Smooth muscle cell (in vitro differentiated cells): Measurements from ENCODE around the gene RINL. TPM values are rescaled to one million over a fixed set of nuclear protein-coding genes. Genes with fewer than 3 reads are reported as not detected.

Source experiments
- DNase-seq: peaks from one replicate; lab custom pipeline; 2025; ENCODE audit not compliant: unreplicated experiment; lab: John Stamatoyannopoulos, UW
- H2AFZ ChIP-seq: fragments of 200-600 bp; sonication (generic); 2 replicates; pipeline ENCODE4 v1.6.0; 2016; ENCODE audit warnings: antibody characterized with exemption, low read depth, mild to moderate bottlenecking
- H3F3A ChIP-seq: fragments of 200-600 bp; sonication (generic); 2 replicates; pipeline ENCODE4 v1.6.0; 2017; ENCODE audit warnings: antibody characterized with exemption, low read depth
- H3K27ac ChIP-seq: fragments of 200-600 bp; sonication (generic); 2 replicates; pipeline ENCODE4 v1.5.1; 2016; ENCODE audit warnings: low read depth, mild to moderate bottlenecking
- H3K27me3 ChIP-seq: fragments of 200-600 bp; sonication (generic); 2 replicates; pipeline ENCODE4 v1.6.1; 2016; ENCODE audit warnings: low read depth, mild to moderate bottlenecking
- H3K36me3 ChIP-seq: fragments of 200-600 bp; sonication (generic); 2 replicates; pipeline ENCODE4 v1.5.1; 2016; ENCODE audit warnings: low read depth
- H3K4me1 ChIP-seq: fragments of 200-600 bp; sonication (generic); 2 replicates; pipeline ENCODE4 v1.5.1; 2016; ENCODE audit warnings: low read depth
- H3K4me2 ChIP-seq: fragments of 200-600 bp; sonication (generic); 2 replicates; pipeline ENCODE4 v1.6.0; 2016; ENCODE audit warnings: mild to moderate bottlenecking
- H3K4me3 ChIP-seq: fragments of 200-600 bp; sonication (generic); 2 replicates; pipeline ENCODE4 v1.5.1; 2016; ENCODE audit warnings: mild to moderate bottlenecking
- H3K79me2 ChIP-seq: fragments of 200-600 bp; sonication (generic); 2 replicates; pipeline ENCODE4 v1.6.0; 2016; ENCODE audit warnings: low read depth, mild to moderate bottlenecking
- H3K9ac ChIP-seq: fragments of 200-600 bp; sonication (generic); 2 replicates; pipeline ENCODE4 v1.6.0; 2016; ENCODE audit warnings: low read depth
- H3K9me3 ChIP-seq: fragments of 200-600 bp; sonication (generic); replicated peaks from 2 replicates; pipeline ENCODE4 v1.5.1; 2016; ENCODE audit warnings: low read depth
- H4K20me1 ChIP-seq: fragments of 200-600 bp; sonication (generic); 2 replicates; pipeline ENCODE4 v1.6.0; 2016; ENCODE audit warnings: low read depth
- WGBS: methylation state at CpG from one replicate; pipeline ENCODE4 v1.1.7; 2016; ENCODE audit warnings: low lambda C conversion rate; 5-methylcytosine and 5-hydroxymethylcytosine counted together
- polyA plus RNA-seq: library from polyadenylated mRNA; unstranded; fragments of >200 nt; fragmentation: Nextera tagmentation; extraction: Ambion mirVana; gene quantifications from 2 replicates; pipeline ENCODE4 v1.2.1, GENCODE V29; 2016
- total RNA-seq: library from RNA; depleted of rRNA; stranded (reverse); fragments of >200 nt; gene quantifications from 2 replicates; pipeline ENCODE4 v1.2.3, GENCODE V29; 2014
- TF ChIP-seq, protein P1 (sequence below): fragments of 200-600 bp; sonication (generic); IDR thresholded peaks from 2 replicates; pipeline ENCODE4 v1.5.1; 2017; ENCODE audit warnings: borderline replicate concordance, mild to moderate bottlenecking, antibody characterized with exemption; ENCODE audit not compliant: insufficient read depth, poor library complexity, severe bottlenecking

RINL gene
- total and polyA plus RNA-seq, 2 experiments from 2014 or later: 2.0 to 3.0 TPM

GRCh38 chr19:38848299-38849146, 29.6 kb downstream of the RINL start:
- H3K9me3 ChIP-seq: no peaks in the 10 kb centered on the region
- H3K4me1 ChIP-seq: peaks cover 16% of the 10 kb centered on the region
- peaks cover 55% of the 10 kb centered on the region for H3K79me2 ChIP-seq
- H3K9ac ChIP-seq: peak overlapping the region; percentile 99
- H3K27me3 ChIP-seq: no peaks in the 10 kb centered on the region
- peak overlapping the region; percentile 95 for H3K4me2 ChIP-seq
- H2AFZ ChIP-seq: no peak overlapping the region
- DNase-seq: no peak
- H3K36me3 ChIP-seq: peaks cover 24% of the 10 kb centered on the region
- peaks cover 57% of the 10 kb centered on the region for H4K20me1 ChIP-seq
- 19% methylated on average over 22 of the region's 22 CpGs for WGBS
- peak overlapping the region; percentile 98 for H3K4me3 ChIP-seq
- H3K27ac ChIP-seq: peak overlapping the region; percentile 100
- TF ChIP-seq, protein P1, sequence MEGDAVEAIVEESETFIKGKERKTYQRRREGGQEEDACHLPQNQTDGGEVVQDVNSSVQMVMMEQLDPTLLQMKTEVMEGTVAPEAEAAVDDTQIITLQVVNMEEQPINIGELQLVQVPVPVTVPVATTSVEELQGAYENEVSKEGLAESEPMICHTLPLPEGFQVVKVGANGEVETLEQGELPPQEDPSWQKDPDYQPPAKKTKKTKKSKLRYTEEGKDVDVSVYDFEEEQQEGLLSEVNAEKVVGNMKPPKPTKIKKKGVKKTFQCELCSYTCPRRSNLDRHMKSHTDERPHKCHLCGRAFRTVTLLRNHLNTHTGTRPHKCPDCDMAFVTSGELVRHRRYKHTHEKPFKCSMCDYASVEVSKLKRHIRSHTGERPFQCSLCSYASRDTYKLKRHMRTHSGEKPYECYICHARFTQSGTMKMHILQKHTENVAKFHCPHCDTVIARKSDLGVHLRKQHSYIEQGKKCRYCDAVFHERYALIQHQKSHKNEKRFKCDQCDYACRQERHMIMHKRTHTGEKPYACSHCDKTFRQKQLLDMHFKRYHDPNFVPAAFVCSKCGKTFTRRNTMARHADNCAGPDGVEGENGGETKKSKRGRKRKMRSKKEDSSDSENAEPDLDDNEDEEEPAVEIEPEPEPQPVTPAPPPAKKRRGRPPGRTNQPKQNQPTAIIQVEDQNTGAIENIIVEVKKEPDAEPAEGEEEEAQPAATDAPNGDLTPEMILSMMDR: no peak
- H3F3A ChIP-seq: peaks cover 25% of the 10 kb centered on the region

DNA sequence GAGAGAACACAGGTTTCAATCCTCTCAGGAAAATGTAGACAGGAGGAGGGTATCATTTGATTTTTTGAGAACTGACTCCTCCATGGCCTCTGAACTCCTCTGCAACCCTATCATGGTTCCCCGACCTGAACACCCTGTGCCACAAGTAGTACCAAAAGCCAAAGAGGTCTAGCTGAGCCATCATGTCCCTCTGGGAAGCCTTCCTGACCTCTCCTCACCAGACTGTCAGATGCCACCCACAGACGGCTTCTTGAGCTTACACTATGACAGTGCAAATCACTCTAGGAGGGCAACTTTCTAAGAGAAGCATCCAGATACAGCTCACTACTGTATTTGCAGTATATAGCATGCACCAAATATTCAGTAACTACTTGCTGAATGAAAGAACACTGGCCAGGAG, 32.0 kb downstream of the RINL start:
- 93% methylated on average over 2 of the region's 2 CpGs for WGBS
- no peak overlapping the region for H3K4me2 ChIP-seq
- H3K36me3 ChIP-seq: peaks cover 38% of the 10 kb centered on the region
- H3F3A ChIP-seq: peaks cover 35% of the 10 kb centered on the region
- H3K27ac ChIP-seq: no peak overlapping the region
- H3K9ac ChIP-seq: no peak overlapping the region
- H3K9me3 ChIP-seq: no peaks in the 10 kb centered on the region
- H3K4me3 ChIP-seq: no peak overlapping the region
- H3K79me2 ChIP-seq: peaks cover 79% of the 10 kb centered on the region
- H2AFZ ChIP-seq: no peak overlapping the region
- peaks cover 11% of the 10 kb centered on the region for H3K4me1 ChIP-seq
- TF ChIP-seq, protein P1: no peak
- peaks cover 81% of the 10 kb centered on the region for H4K20me1 ChIP-seq
- no peak for DNase-seq
- no peaks in the 10 kb centered on the region for H3K27me3 ChIP-seq

GRCh38 chr19:38845374-38846024, 32.6 kb downstream of the RINL start:
- Histone ChIP-seq H3F3A (peaks cover 33% of the 10 kb centered on the region), H3K9ac (no peak overlapping the region), H2AFZ (no peak overlapping the region), H3K4me3 (no peak overlapping the region), H3K9me3 (no peaks in the 10 kb centered on the region), H4K20me1 (peaks cover 87% of the 10 kb centered on the region), H3K27me3 (no peaks in the 10 kb centered on the region), H3K4me2 (no peak overlapping the region), H3K4me1 (peaks cover 7% of the 10 kb centered on the region), H3K36me3 (peaks cover 39% of the 10 kb centered on the region), H3K79me2 (peaks cover 85% of the 10 kb centered on the region), H3K27ac (no peak overlapping the region)
- TF ChIP-seq, protein P1: no peak
- WGBS: 93% methylated on average over 14 of the region's 14 CpGs
- DNase-seq: no peak
